ENCODE measurements around the gene PGAP6.

GRCh38 chr16:399340-400019 is 17.7 kb upstream of the PGAP6 start:
- TF ChIP-seq NONO (IDR thresholded peaks at IDR 0.05; ENCODE audit: low read depth in 2 of 2, low read length in 1 of 2) (no peak), CSDE1 (IDR thresholded peaks at IDR 0.05) (no peak), MYNN (IDR thresholded peaks at IDR 0.05) (no peak), MYNN (CRISPR knock-in tag; IDR thresholded peaks at IDR 0.05) (no peak), ZNF431 (CRISPR knock-in tag; IDR thresholded peaks at IDR 0.05) (no peak), CXXC5 (CRISPR knock-in tag; IDR thresholded peaks at IDR 0.05) (no peak), PHF8 (IDR thresholded peaks at IDR 0.05; ENCODE audit: borderline replicate concordance, low read length) (no peak), SMARCB1 (IDR thresholded peaks at IDR 0.05; ENCODE audit: insufficient read length, low read depth) (no peak), ETV6 (IDR thresholded peaks at IDR 0.05; ENCODE audit: borderline replicate concordance in 1 of 2, low read depth in 2 of 2, low read length in 1 of 2) (no peak), ETV6 (CRISPR knock-in tag; IDR thresholded peaks at IDR 0.05; ENCODE audit: borderline replicate concordance) (no peak)

Data from K562 (cell line).